ENCODE data around the gene PIK3AP1. TPM values are rescaled to one million over a fixed set of nuclear protein-coding genes. Genes with fewer than 3 reads are reported as not detected.

PIK3AP1 gene
- total RNA-seq, 2 donors from 2014 or later: 3.8 to 15.6 TPM

DNA sequence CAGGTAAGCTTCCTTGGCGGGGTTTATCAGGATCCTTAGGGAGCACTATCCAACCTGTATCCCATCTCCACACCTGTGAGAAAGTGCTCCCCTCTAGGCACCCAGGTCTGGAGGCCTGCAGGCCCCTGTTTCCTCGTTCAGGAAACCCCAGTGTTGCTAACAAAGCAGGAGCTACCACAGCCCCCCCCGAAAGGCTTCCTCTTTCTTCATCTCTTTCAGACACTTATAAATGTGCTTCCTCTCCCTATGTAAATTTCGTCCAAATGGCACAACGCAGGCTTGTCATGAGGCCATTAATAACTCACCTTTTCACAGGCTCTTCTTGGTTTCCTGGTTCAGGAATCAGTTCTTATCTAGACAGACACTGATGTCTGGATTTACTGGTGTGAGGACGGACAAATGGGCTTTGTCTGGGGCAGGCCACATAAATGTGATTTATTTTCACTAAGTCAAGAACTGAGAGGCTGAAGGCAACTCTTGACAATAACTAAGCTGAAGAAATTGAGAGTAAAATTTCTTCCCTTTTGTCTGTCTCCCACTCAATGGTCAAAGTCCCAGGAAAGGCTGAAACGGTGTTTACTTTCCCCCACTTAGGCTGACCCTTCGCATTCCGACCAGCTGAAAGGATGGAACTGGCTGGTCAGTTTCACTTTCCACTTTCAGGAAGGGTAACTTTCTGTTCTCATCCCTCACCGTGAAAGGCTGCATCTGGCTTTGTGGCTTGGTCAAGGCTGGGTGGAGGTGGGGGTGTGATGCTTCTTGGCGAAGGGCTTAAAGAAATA is 46.8 kb downstream of the PIK3AP1 start:
- WGBS: 32% methylated on average over 11 of the region's 11 CpGs
- Histone ChIP-seq H3K9me3 (no peaks in the 10 kb centered on the region), H3K27ac (peak overlapping the region; percentile 43 to 57), H3K4me3 (no peak overlapping the region), H3K27me3 (replicated peaks; ENCODE audit: insufficient read depth) (no peaks in the 10 kb centered on the region), H3K4me1 (replicated peaks) (no peaks in the 10 kb centered on the region), H3K36me3 (no peaks in the 10 kb centered on the region)
- intact Hi-C loops (cut with DNase I): no loop called here
- DNase-seq (ENCODE audit: low spot score): peak; percentile 20
- no peak for TF ChIP-seq POLR2A (IDR thresholded peaks at IDR 0.05)
- TF ChIP-seq POLR2AphosphoS5 (IDR thresholded peaks at IDR 0.05): peak; percentile 8
- TF ChIP-seq, protein P1, sequence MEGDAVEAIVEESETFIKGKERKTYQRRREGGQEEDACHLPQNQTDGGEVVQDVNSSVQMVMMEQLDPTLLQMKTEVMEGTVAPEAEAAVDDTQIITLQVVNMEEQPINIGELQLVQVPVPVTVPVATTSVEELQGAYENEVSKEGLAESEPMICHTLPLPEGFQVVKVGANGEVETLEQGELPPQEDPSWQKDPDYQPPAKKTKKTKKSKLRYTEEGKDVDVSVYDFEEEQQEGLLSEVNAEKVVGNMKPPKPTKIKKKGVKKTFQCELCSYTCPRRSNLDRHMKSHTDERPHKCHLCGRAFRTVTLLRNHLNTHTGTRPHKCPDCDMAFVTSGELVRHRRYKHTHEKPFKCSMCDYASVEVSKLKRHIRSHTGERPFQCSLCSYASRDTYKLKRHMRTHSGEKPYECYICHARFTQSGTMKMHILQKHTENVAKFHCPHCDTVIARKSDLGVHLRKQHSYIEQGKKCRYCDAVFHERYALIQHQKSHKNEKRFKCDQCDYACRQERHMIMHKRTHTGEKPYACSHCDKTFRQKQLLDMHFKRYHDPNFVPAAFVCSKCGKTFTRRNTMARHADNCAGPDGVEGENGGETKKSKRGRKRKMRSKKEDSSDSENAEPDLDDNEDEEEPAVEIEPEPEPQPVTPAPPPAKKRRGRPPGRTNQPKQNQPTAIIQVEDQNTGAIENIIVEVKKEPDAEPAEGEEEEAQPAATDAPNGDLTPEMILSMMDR (IDR thresholded peaks at IDR 0.05): no peak

DNA sequence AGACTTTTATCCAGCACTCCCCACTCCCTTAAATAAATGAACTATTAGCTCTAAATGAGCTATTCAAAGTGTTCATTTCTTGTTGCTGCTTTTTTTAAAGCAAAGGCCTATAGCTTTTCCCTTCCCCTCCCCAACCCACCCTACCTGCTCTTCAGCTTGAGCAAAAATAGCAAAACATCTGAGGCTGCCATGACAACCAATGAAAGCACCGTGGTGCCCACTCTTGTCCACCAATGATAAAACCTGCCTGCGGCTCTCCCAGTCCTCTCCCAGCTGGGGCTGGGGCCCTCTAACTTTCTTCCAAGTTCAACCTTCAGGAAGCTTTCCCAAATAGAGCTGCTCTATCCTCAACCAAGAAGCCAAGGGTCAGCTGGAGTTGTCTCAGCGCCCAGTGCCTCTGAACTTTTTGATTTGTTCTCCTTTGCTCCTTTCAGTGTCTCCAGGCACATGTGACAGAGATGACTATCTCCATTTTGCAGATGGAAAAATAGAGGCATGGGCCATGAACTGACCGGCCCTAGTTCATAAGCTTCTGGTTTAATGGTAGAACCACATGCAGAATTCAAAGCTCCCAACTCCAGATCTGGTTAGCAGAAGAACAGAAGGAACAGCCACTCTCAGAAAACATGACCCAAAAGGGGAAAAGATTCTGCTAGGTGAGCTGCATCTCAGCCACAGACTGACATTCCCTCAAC is 47.7 kb downstream of the PIK3AP1 start:
- TF ChIP-seq POLR2AphosphoS5 (IDR thresholded peaks at IDR 0.05) (no peak), POLR2A (IDR thresholded peaks at IDR 0.05) (no peak)
- TF ChIP-seq, protein P1 (IDR thresholded peaks at IDR 0.05): no peak

DNA sequence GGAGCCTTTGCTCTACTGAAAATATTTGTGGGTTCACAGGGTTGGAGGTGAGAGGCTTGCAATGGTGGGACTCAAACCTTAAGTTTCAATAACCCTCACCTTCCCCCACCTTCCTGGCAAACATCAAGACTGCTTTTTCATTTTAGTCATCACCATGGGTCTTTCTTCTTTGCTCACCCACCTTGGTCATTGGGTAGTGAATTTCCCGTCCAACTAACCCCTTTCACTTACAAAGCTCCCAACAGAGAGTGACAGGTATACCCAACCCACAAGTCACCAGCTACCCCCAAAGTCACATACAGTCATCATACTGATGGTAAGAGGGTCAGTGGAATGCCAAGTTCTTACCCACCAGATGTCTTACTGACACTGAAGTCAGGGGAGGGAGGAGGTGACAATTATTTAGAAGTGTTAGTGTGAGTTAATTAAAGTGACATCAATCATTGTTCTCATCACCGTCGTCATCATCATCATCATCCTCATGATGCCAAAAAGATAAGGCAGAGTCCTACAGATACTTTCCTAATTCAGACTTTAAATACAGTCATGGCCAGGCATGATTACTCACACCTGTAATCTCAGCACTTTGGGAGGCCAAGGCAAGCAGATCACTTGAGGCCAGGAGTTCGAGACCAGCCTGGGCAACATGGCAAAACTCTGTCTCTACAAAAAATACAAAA is 49.0 kb downstream of the PIK3AP1 start:
- H3K27ac ChIP-seq: no peak overlapping the region
- no peak overlapping the region for H3K4me3 ChIP-seq
- H3K36me3 ChIP-seq: no peaks in the 10 kb centered on the region
- H3K27me3 ChIP-seq (replicated peaks; ENCODE audit: insufficient read depth): no peaks in the 10 kb centered on the region
- TF ChIP-seq, protein P1 (IDR thresholded peaks at IDR 0.05): no peak
- TF ChIP-seq POLR2A (IDR thresholded peaks at IDR 0.05) (no peak), POLR2AphosphoS5 (IDR thresholded peaks at IDR 0.05) (no peak)
- no peak for DNase-seq (ENCODE audit: low spot score)
- no peaks in the 10 kb centered on the region for H3K9me3 ChIP-seq
- intact Hi-C loops (cut with DNase I): no loop called here
- H3K4me1 ChIP-seq (replicated peaks): no peaks in the 10 kb centered on the region
- WGBS: 94% methylated on average over 4 of the region's 4 CpGs

More for the DNA sequence above, 47.7 kb downstream of the PIK3AP1 start:
- Histone ChIP-seq H3K27ac (peak overlapping the region; percentile 43 to 57), H3K27me3 (replicated peaks; ENCODE audit: insufficient read depth) (no peaks in the 10 kb centered on the region), H3K4me3 (no peak overlapping the region), H3K36me3 (no peaks in the 10 kb centered on the region), H3K4me1 (replicated peaks) (no peaks in the 10 kb centered on the region), H3K9me3 (no peaks in the 10 kb centered on the region)
- intact Hi-C loops (cut with DNase I): no loop called here
- WGBS: 84% methylated on average over 4 of the region's 4 CpGs
- DNase-seq (ENCODE audit: low spot score): no peak

DNA sequence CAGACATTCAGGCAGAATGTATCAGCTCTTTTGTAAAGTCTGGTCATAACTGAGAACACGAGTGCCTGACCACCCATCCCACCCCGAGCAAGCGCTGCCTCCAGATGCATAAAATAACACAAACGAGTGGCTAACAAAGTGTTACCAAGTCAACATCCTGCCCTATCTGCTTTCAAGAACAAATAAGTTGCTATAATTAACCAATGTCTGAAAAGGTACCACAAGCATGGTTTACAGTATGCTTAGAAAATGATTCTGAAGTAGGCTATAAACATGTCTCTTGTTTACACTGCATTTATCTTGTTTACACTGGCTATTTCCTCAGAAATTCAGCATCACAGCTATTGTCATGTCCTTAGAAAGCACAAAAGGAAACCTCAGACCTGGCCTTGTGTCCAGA is 49.5 kb downstream of the PIK3AP1 start:
- Histone ChIP-seq H3K27ac (no peak overlapping the region), H3K4me3 (no peak overlapping the region), H3K4me1 (replicated peaks) (no peaks in the 10 kb centered on the region), H3K9me3 (no peaks in the 10 kb centered on the region), H3K36me3 (no peaks in the 10 kb centered on the region), H3K27me3 (replicated peaks; ENCODE audit: insufficient read depth) (no peaks in the 10 kb centered on the region)
- no peak for DNase-seq (ENCODE audit: low spot score)
- WGBS: 29% methylated on average over 4 of the region's 4 CpGs
- no peak for TF ChIP-seq POLR2A (IDR thresholded peaks at IDR 0.05)
- TF ChIP-seq POLR2AphosphoS5 (IDR thresholded peaks at IDR 0.05): no peak
- TF ChIP-seq, protein P1 (IDR thresholded peaks at IDR 0.05): no peak
- intact Hi-C loops (cut with DNase I): no loop called here

All from prostate gland (tissue), 2 donors.